ENCODE measurements around the gene BLTP3A.

BLTP3A gene

DNA sequence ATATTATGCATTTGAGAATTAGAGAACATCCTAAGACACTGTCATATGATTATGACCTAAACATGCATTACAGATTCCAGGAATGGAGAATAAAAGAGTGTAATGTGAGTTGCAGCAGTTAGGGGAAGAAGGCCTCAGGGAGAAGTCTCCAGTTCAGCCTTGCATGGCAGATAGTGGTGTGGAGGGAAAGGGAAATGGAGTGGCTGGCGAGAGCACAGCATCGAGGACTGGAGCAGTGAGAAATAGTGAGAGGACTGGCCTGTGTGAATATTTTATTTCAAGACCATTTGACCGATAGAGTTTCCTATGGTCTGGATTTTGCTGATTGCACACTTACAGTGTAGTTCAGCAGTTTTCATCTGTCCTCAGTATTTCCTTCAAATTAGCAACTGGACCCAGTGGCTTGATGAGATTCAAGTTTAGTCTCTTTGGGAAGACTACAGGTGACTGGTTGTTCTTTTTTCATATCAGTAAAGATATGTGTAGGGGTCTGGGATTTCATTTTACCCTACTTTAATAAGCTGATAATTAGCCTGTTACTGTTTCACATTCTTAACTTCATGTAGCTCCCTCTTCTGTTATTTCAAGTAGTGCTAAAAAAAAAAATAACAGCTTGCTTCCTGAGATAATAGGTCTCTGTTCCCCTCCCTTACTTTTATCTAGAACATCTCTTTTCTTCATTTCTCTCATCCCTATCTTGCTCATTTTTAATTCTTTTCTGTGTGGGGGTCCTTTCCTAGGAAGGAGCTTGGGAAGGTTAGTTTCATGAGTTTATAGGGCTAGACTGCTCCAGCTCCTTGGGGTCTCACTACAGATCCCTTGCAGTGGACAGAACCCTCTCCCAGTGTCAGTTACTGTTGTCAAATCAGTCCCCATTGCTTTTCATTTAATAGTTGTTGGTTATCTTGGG, 27.9 kb downstream of the BLTP3A start:
- no peak for DNase-seq

DNA sequence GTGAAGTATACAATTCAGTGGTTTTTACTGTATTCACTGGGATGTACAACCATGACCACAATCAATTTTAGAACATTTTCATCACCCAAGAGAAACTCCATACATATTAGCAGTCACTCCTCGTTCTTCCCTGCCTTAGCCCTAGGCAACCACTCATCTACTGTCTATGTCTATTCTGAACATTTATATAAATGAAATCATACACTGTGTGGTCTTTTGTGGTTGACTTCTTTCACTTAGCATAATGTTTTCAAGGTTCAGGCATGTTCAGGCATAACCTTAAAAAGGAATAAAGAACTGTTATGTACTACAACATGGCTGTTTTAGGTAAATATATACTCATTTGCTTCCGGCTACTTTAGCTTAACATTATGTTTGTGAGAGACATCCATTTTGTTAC, 37.3 kb downstream of the BLTP3A start:
- DNase-seq, result no peak

DNA sequence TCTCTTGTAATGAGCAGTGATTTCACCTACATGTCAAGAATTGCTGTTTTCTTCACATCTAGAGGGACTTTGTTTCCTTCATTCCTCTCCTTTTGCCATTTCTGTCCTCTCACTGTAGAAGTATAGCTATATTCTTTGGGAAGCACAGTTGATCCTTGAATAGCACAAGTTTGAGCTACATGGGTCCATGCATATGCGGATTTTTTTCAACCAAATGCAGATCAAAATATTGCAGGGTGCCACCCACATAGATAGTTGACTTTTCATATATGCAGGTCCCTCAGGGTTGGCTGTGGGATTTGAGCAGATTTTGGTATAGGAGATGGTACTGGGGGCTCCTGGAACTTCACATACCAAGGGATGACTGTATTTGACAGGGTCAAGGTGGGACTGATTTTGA, 41.1 kb downstream of the BLTP3A start:
- DNase-seq, result no peak

DNA sequence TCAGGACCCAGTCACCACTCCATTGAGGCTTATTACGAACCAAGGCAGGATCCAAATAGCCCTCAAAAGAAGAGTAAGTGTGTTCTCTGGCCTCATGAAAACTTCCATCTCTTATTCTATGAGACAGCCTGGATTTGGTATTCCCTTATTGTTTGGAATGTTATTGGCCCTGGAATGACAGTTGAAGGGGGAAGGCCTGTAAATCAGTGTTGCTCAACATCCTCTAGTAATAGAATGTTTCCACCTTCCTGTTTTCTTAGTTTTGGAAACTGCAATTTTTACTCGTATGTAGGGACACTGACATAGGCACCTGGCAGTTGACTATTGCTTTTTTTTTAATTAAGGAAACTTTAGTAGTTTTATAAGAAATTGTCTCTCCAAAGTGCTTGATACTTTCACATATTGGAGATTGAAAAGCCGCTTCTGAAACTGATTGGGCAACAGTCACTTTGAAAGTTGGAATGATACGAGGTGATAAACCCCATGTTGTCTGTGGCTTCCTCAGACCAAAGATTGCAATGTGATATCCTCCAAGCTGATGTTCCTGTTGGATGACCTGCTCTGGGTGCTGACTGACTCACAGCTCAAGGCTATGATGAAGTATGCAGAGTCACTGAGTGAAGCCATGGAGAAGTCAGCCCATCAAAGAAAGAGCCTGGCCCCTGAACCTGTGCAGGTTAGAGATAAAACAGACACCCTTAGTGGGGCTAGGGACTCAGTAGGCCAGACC, 43.1 kb downstream of the BLTP3A start:
- no peak for DNase-seq

DNA sequence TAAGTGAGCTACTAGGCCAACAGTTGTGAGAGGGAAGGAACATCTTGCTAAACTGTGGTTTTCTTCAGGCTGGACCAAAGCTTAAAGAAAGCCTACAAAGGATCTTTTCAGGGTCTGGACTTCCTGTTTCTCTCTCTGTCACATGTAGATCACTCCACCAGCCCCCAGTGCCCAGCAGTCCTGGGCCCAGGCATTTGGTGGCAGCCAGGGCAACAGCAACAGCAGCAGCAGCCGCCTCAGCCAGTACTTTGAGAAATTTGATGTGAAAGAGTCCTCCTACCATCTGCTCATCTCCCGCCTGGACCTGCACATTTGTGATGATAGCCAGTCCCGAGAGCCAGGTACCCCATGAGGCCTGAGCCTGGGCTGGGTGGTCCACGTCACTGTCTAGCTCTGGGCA, 44.1 kb downstream of the BLTP3A start:
- peak in 18 of 51 donors; percentile 1 to 50 (median 18) for DNase-seq

DNA sequence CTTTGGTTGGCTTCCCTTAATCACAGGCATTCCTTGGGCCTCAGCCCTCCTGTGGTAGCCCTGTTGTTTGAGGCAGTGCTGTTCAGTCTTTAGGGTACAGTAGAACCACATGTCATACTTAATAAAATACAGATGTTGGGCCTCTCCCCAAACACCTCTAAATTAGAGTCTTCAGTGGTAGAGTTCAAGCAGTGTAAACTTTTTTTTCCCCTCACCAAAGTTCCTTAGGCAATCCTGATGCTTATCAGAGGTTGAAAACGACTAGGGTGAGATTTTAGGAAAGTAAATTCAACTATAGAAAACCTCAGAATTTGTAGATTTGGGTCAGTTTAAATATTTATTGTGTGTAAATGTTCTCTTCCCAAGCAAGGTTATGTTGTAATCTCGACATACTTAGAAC, 44.6 kb downstream of the BLTP3A start:
- DNase-seq, result no peak

DNA sequence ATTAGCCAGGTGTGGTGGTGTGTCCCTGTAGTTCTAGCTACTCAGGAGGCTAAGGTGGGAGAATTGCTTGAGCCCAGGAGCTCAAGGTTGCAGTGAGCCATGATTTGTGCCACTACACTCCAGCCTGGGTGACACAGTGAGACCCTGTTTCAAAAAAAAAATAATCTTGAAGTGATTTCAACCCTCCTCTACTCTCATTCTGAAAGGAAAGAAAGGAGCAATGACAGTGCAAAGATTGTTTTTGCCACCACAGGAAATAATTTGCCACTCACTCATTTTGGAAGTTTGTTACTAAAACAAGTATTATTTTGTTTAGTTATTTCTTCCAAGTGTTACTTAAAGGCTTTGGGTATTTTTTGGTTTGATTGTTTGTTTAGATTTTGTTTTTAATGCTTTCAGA, 45.6 kb downstream of the BLTP3A start:
- DNase-seq, result no peak

DNA sequence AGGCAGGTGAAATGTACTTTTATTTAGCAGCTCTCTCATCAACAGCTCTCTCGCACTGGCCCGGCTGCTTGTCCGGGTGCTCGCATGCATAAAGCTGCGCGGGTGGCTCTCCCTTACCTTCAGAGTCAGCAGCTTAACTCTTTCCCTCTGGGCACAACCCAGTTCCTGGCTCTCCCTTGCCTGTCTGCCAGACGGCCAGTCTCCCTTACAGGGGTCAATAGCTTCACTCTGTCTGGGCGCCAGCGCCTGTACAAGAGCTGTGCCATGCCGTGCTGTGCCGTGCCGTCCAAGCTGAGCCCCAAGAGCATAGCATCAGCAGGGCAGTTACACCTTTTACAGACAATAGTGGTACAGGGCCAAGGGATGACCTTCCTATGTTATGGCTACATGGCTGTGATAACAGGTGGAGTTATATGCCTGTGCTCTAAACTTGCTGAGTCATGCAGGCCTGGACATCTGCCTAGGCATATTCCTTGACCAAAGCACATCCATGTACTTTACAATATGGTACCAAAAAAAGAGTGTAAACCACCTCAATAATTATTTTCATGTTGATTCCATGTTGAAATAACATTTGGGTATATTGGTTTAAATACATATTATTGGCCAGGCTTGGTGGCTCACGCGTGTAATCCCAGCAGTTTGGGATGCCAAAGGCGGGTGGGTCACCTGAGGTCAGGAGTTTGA, 47.9 kb downstream of the BLTP3A start:
- no peak for DNase-seq
